HCT116 (cell line): Measurements from ENCODE around the gene TXNDC16. TPM values are rescaled to one million over a fixed set of nuclear protein-coding genes. Genes with fewer than 3 reads are reported as not detected.

Experiments
- ATAC-seq: fragments of 200-7000 bp; cut with Tn5 transposase; 2 replicates; pipeline ENCODE4 v1.9.1; 2020; ENCODE audit warnings: mild to moderate bottlenecking, moderate library complexity
- BruUV-seq: library from RNA; stranded (reverse); fragments of 400-500 nt; replicated peaks from 2 replicates; lab custom pipeline; 2021; lab: Mats Ljungman, UMichigan
- CTCF ChIA-PET: fragments of 300-600 bp; sonication (Branson Sonifier 250); formaldehyde crosslinking; loops from one replicate; lab custom pipeline; 2021; ENCODE audit warnings: antibody characterized with exemption; lab: Charles Lee
- POLR2A ChIA-PET: fragments of 300-600, 350-600 bp; sonication (Branson Sonifier 250); formaldehyde crosslinking; loops from one replicate; lab custom pipeline; 2021; ENCODE audit warnings: antibody characterized with exemption; lab: Charles Lee
- RAD21 ChIA-PET, 2 experiments: fragments of 300-600 bp; sonication (Branson Sonifier 250); formaldehyde crosslinking; loops; one replicate each; lab custom pipeline; 2023; ENCODE audit warnings: low total read pairs in 2 of 2; ENCODE audit not compliant: uncharacterized antibody in 2 of 2, unreplicated experiment in 2 of 2, low non-redundant PET in 1 of 2; lab: Charles Lee
- DNase-seq: peaks from one replicate; pipeline ENCODE4 v3.0.0-alpha.2; 2010; ENCODE audit warnings: low read depth, low spot score
- H2AFZ ChIP-seq: fragments of 200-600 bp; shearing (Covaris generic), sonication (generic); 2 replicates; pipeline ENCODE4 v1.6.1; 2017; ENCODE audit warnings: low read depth, mixed run types, mixed read lengths, antibody characterized with exemption, low read length; ENCODE audit not compliant: poor library complexity, severe bottlenecking
- H3K27ac ChIP-seq: 2 replicates; pipeline ENCODE4 v1.5.1; 2012; ENCODE audit warnings: low read depth, low read length
- H3K27me3 ChIP-seq: fragments of 200-600 bp; sonication (generic); 2 replicates; pipeline ENCODE4 v1.6.1; 2016; ENCODE audit warnings: mixed run types, low read length, mixed read lengths; ENCODE audit not compliant: insufficient read depth
- H3K36me3 ChIP-seq, 2 experiments: fragments of 200-500 bp in 1 of 2; fragments of 200-600 bp in 1 of 2; sonication (Bioruptor generic) in 1 of 2; sonication (generic) in 1 of 2; 2 replicates each; pipeline versions ENCODE4 v1.5.1 to v1.6.1; 2014 to 2016; ENCODE audit warnings: low read length in 2 of 2, inconsistent platforms in 1 of 2, mixed read lengths in 1 of 2, mixed run types in 1 of 2; ENCODE audit not compliant: insufficient read depth in 2 of 2, control insufficient read depth in 1 of 2
- H3K4me1 ChIP-seq, 2 experiments: fragments of 200-600 bp in 1 of 2; sonication (generic) in 1 of 2; 2 replicates each; pipeline versions ENCODE4 v1.5.1 to v1.6.1; 2012 to 2017; ENCODE audit warnings: low read length in 2 of 2, inconsistent platforms in 1 of 2, mild to moderate bottlenecking in 1 of 2, mixed read lengths in 1 of 2, mixed run types in 1 of 2, moderate library complexity in 1 of 2; ENCODE audit not compliant: insufficient read depth in 2 of 2, control insufficient read depth in 1 of 2
- H3K4me2 ChIP-seq: fragments of 200-600 bp; sonication (generic); 2 replicates; pipeline ENCODE4 v1.6.1; 2017; ENCODE audit warnings: mixed run types, low read length, mixed read lengths
- H3K4me3 ChIP-seq, 2 experiments: fragments of 200-600 bp in 1 of 2; sonication (generic) in 1 of 2; replicated peaks in 1 of 2; 2 replicates each; pipeline ENCODE4 v1.5.1; 2011 to 2016; ENCODE audit warnings: low read length in 2 of 2, control low read depth in 1 of 2, low read depth in 1 of 2, mild to moderate bottlenecking in 1 of 2, mixed read lengths in 1 of 2, mixed run types in 1 of 2
- H3K79me2 ChIP-seq: fragments of 200-600 bp; sonication (generic); 2 replicates; pipeline ENCODE4 v1.6.1; 2017; ENCODE audit warnings: mild to moderate bottlenecking, mixed run types, low read length, moderate library complexity, mixed read lengths; ENCODE audit not compliant: insufficient read depth
- H3K9ac ChIP-seq: fragments of 200-600 bp; sonication (generic); 2 replicates; pipeline ENCODE4 v1.6.1; 2016; ENCODE audit warnings: low read length, mixed read lengths
- H3K9me2 ChIP-seq: fragments of 200-600 bp; sonication (generic), shearing (Covaris generic); 2 replicates; pipeline ENCODE4 v1.6.1; 2017; ENCODE audit warnings: mixed run types, mild to moderate bottlenecking, moderate library complexity; ENCODE audit not compliant: insufficient read depth
- H3K9me3 ChIP-seq, 2 experiments: fragments of 200-500 bp in 1 of 2; fragments of 200-600 bp in 1 of 2; sonication (Bioruptor generic) in 1 of 2; sonication (generic) in 1 of 2; 2 replicates each; pipeline ENCODE4 v1.6.1; 2014 to 2017; ENCODE audit warnings: low read length in 2 of 2, mixed read lengths in 2 of 2, inconsistent platforms in 1 of 2, low read depth in 1 of 2, mild to moderate bottlenecking in 1 of 2, mixed run types in 1 of 2, moderate library complexity in 1 of 2; ENCODE audit not compliant: control insufficient read depth in 1 of 2, insufficient read depth in 1 of 2
- H4K20me1 ChIP-seq: fragments of 200-600 bp; sonication (generic), shearing (Covaris generic); 2 replicates; pipeline ENCODE4 v1.6.1; 2017; ENCODE audit warnings: mixed run types, mild to moderate bottlenecking, moderate library complexity; ENCODE audit not compliant: insufficient read depth
- CBX3 ChIP-seq: IDR thresholded peaks from 2 replicates; pipeline ENCODE4 v1.6.1; 2012; ENCODE audit warnings: low read depth
- ELF1 ChIP-seq: IDR thresholded peaks from 2 replicates; pipeline ENCODE4 v1.6.1; 2012; ENCODE audit warnings: low read depth, borderline replicate concordance
- EZH2 ChIP-seq: fragments of 200-600 bp; sonication (generic); IDR thresholded peaks from 2 replicates; pipeline ENCODE4 v1.6.1; 2017; ENCODE audit warnings: antibody characterized with exemption, mixed run types
- JUND ChIP-seq: IDR thresholded peaks from 2 replicates; pipeline ENCODE4 v1.6.1; 2012
- POLR2AphosphoS5 ChIP-seq: IDR thresholded peaks from 2 replicates; pipeline ENCODE4 v1.6.1; 2011; ENCODE audit warnings: mild to moderate bottlenecking, low read depth, low read length, moderate library complexity
- RAD21 ChIP-seq: IDR thresholded peaks from 2 replicates; pipeline ENCODE4 v1.6.1; 2012; ENCODE audit warnings: low read depth, mild to moderate bottlenecking
- SRF ChIP-seq: IDR thresholded peaks from 2 replicates; pipeline ENCODE4 v1.6.1; 2012; ENCODE audit warnings: low read depth
- YY1 ChIP-seq: IDR thresholded peaks from 2 replicates; pipeline ENCODE4 v1.6.1; 2011; ENCODE audit warnings: low read length, low read depth, moderate library complexity, mild to moderate bottlenecking; ENCODE audit not compliant: insufficient replicate concordance; ENCODE audit errors: extremely low read depth
- ZFX ChIP-seq: fragments of 450-650 bp; IDR thresholded peaks from 2 replicates; pipeline ENCODE4 v1.6.1; 2017
- ZNF274 ChIP-seq: fragments of 200-500 bp; sonication (Bioruptor generic); IDR thresholded peaks from 2 replicates; pipeline ENCODE4 v1.6.1; 2014; ENCODE audit warnings: mild to moderate bottlenecking, low read depth, low read length, inconsistent platforms
- intact Hi-C: fragments of 100-400 bp; cut with micrococcal nuclease; formaldehyde crosslinking; loops from 2 replicates; pipeline ENCODE4 v1.10.0; 2022
- total RNA-seq: library from RNA; stranded (reverse); gene quantifications from one replicate; pipeline ENCODE4 v1.2.1, GENCODE V29; 2021; ENCODE audit not compliant: unreplicated experiment
- TF ChIP-seq, protein P1 (sequence below), 3 experiments: fragments of 200-600 bp in 1 of 3; sonication (generic) in 1 of 3; IDR thresholded peaks in 2 of 3; conservative IDR thresholded peaks in 1 of 3; 2 replicates each; pipeline ENCODE4 v1.5.1; 2012 to 2017; ENCODE audit warnings: low read depth in 2 of 3, low read length in 2 of 3, antibody characterized with exemption in 1 of 3, borderline replicate concordance in 1 of 3, control low read depth in 1 of 3, mild to moderate bottlenecking in 1 of 3, mixed read lengths in 1 of 3, mixed run types in 1 of 3, moderate library complexity in 1 of 3; ENCODE audit not compliant: insufficient read depth in 1 of 3
- TF ChIP-seq, protein P2 (sequence below): IDR thresholded peaks from 2 replicates; pipeline ENCODE4 v1.6.1; 2011; ENCODE audit warnings: mild to moderate bottlenecking, low read length, moderate library complexity; ENCODE audit not compliant: insufficient replicate concordance; ENCODE audit errors: extremely low read depth

The TXNDC16 gene
- total RNA-seq, 1 experiment from 2014 or later = 2.7 TPM

DNA sequence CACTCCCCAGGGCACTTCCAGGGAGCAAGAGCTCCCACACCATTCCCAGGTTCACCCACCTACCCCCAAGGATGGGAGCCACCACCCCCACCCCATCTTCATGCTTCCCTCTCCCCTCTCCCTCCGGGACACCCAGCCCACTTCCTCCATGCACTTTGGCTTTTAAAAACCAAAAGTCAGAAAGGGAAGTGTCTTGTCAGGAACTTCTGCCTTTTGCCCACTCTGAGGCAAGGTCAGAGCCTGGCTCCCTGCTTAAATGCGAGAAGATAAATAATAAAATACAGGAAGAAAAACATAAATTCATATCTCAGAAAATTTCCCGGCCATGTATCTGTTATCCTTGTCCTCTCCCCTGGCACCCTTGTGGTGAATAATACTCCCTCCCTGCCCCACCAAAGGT is 156.6 kb downstream of the TXNDC16 start:
- Histone ChIP-seq H3K9me3 (no peaks in the 10 kb centered on the region), H3K27me3 (no peaks in the 10 kb centered on the region), H3K27ac (no peak overlapping the region), H3K79me2 (no peaks in the 10 kb centered on the region), H3K9me2 (no peaks in the 10 kb centered on the region), H3K4me2 (no peak overlapping the region), H3K4me1 (peaks cover 0 to 11% of the 10 kb centered on the region in 2 experiments; a peak in 2 of 4 replicates), H3K9ac (no peak overlapping the region), H3K36me3 (no peaks in the 10 kb centered on the region), H2AFZ (no peak overlapping the region), H3K4me3 (no peak overlapping the region), H4K20me1 (no peaks in the 10 kb centered on the region)
- ATAC-seq (no peak), DNase-seq (no peak)
- intact Hi-C loops = no loop called here
- TF ChIP-seq POLR2AphosphoS5 = no peak
- TF ChIP-seq CBX3 = no peak
- no peak for TF ChIP-seq ELF1
- no peak for TF ChIP-seq RAD21
- TF ChIP-seq YY1 = no peak
- TF ChIP-seq ZNF274 = no peak
- TF ChIP-seq EZH2 = no peak
- TF ChIP-seq SRF = no peak
- TF ChIP-seq, protein P1, sequence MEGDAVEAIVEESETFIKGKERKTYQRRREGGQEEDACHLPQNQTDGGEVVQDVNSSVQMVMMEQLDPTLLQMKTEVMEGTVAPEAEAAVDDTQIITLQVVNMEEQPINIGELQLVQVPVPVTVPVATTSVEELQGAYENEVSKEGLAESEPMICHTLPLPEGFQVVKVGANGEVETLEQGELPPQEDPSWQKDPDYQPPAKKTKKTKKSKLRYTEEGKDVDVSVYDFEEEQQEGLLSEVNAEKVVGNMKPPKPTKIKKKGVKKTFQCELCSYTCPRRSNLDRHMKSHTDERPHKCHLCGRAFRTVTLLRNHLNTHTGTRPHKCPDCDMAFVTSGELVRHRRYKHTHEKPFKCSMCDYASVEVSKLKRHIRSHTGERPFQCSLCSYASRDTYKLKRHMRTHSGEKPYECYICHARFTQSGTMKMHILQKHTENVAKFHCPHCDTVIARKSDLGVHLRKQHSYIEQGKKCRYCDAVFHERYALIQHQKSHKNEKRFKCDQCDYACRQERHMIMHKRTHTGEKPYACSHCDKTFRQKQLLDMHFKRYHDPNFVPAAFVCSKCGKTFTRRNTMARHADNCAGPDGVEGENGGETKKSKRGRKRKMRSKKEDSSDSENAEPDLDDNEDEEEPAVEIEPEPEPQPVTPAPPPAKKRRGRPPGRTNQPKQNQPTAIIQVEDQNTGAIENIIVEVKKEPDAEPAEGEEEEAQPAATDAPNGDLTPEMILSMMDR (IDR thresholded peaks at IDR 0.05 in 2 of 3, conservative IDR thresholded peaks at IDR 0.05 in 1 of 3; ENCODE audit: borderline replicate concordance in 1 of 3, insufficient read depth in 1 of 3, low read depth in 2 of 3, low read length in 2 of 3) = no peak
- TF ChIP-seq, protein P2, sequence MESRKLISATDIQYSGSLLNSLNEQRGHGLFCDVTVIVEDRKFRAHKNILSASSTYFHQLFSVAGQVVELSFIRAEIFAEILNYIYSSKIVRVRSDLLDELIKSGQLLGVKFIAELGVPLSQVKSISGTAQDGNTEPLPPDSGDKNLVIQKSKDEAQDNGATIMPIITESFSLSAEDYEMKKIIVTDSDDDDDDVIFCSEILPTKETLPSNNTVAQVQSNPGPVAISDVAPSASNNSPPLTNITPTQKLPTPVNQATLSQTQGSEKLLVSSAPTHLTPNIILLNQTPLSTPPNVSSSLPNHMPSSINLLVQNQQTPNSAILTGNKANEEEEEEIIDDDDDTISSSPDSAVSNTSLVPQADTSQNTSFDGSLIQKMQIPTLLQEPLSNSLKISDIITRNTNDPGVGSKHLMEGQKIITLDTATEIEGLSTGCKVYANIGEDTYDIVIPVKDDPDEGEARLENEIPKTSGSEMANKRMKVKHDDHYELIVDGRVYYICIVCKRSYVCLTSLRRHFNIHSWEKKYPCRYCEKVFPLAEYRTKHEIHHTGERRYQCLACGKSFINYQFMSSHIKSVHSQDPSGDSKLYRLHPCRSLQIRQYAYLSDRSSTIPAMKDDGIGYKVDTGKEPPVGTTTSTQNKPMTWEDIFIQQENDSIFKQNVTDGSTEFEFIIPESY = no peak
- TF ChIP-seq ZFX = no peak
- TF ChIP-seq JUND = no peak
- ChIA-PET CTCF (no interaction called here), POLR2A (no interaction called here), RAD21 (no interaction called here)
- no TSS peak for BruUV-seq
